ENCODE data around the gene FANK1.

DNA sequence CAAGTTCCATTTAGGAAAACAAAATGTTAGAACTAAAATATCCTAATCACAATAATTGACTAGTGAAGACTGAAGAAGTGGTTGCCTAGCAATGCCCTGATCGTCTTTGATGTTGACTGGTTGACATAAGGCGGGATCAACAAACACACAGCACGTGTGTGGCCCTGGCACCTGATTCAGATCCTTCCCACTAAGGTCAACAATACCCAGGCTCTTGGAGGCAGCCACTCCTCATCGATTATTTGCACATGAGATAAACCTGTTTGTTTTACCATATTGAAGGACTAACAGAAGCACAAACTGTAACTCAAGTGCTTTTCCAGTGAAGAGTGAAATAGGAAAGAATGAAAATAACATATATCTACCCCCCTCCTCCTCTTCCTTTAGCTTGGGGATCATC lies 15.6 kb downstream of the FANK1 start:
- TF ChIP-seq EP300 (IDR thresholded peaks at IDR 0.05) (no peak), ZNF302 (CRISPR knock-in tag; IDR thresholded peaks at IDR 0.05) (no peak), KDM1A (IDR thresholded peaks at IDR 0.05; ENCODE audit: low read depth) (no peak), BHLHE40 (IDR thresholded peaks at IDR 0.05; ENCODE audit: low read depth, low read length) (peak; percentile 32; the same call in 1 of the 2 replicates), SMC3 (IDR thresholded peaks at IDR 0.05) (no peak), HOXB5 (CRISPR knock-in tag; IDR thresholded peaks at IDR 0.05) (no peak), CEBPB (IDR thresholded peaks at IDR 0.05) (no peak), RAD21 (conservative IDR thresholded peaks at IDR 0.05 in 1 of 2, IDR thresholded peaks at IDR 0.05 in 1 of 2) (no peak), JUN (IDR thresholded peaks at IDR 0.05) (no peak), POLR2A (IDR thresholded peaks at IDR 0.05; ENCODE audit: low read length) (no peak), HOXA7 (CRISPR knock-in tag; IDR thresholded peaks at IDR 0.05) (no peak)
- TF ChIP-seq, protein P1, sequence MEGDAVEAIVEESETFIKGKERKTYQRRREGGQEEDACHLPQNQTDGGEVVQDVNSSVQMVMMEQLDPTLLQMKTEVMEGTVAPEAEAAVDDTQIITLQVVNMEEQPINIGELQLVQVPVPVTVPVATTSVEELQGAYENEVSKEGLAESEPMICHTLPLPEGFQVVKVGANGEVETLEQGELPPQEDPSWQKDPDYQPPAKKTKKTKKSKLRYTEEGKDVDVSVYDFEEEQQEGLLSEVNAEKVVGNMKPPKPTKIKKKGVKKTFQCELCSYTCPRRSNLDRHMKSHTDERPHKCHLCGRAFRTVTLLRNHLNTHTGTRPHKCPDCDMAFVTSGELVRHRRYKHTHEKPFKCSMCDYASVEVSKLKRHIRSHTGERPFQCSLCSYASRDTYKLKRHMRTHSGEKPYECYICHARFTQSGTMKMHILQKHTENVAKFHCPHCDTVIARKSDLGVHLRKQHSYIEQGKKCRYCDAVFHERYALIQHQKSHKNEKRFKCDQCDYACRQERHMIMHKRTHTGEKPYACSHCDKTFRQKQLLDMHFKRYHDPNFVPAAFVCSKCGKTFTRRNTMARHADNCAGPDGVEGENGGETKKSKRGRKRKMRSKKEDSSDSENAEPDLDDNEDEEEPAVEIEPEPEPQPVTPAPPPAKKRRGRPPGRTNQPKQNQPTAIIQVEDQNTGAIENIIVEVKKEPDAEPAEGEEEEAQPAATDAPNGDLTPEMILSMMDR (IDR thresholded peaks at IDR 0.05) = no peak
- TF ChIP-seq, protein P2, sequence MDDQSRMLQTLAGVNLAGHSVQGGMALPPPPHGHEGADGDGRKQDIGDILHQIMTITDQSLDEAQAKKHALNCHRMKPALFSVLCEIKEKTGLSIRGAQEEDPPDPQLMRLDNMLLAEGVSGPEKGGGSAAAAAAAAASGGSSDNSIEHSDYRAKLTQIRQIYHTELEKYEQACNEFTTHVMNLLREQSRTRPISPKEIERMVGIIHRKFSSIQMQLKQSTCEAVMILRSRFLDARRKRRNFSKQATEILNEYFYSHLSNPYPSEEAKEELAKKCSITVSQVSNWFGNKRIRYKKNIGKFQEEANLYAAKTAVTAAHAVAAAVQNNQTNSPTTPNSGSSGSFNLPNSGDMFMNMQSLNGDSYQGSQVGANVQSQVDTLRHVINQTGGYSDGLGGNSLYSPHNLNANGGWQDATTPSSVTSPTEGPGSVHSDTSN (IDR thresholded peaks at IDR 0.05) = no peak
- TF ChIP-seq, protein P3, sequence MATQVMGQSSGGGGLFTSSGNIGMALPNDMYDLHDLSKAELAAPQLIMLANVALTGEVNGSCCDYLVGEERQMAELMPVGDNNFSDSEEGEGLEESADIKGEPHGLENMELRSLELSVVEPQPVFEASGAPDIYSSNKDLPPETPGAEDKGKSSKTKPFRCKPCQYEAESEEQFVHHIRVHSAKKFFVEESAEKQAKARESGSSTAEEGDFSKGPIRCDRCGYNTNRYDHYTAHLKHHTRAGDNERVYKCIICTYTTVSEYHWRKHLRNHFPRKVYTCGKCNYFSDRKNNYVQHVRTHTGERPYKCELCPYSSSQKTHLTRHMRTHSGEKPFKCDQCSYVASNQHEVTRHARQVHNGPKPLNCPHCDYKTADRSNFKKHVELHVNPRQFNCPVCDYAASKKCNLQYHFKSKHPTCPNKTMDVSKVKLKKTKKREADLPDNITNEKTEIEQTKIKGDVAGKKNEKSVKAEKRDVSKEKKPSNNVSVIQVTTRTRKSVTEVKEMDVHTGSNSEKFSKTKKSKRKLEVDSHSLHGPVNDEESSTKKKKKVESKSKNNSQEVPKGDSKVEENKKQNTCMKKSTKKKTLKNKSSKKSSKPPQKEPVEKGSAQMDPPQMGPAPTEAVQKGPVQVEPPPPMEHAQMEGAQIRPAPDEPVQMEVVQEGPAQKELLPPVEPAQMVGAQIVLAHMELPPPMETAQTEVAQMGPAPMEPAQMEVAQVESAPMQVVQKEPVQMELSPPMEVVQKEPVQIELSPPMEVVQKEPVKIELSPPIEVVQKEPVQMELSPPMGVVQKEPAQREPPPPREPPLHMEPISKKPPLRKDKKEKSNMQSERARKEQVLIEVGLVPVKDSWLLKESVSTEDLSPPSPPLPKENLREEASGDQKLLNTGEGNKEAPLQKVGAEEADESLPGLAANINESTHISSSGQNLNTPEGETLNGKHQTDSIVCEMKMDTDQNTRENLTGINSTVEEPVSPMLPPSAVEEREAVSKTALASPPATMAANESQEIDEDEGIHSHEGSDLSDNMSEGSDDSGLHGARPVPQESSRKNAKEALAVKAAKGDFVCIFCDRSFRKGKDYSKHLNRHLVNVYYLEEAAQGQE (IDR thresholded peaks at IDR 0.05) = no peak
